ENCODE measurements around the gene SPTBN1.
A peak's percentile ranks its signal among the peaks of the same experiment; 100 is the strongest.
"Not testable (repeated sequence)": the region's sequence is repeated elsewhere in the genome, so short reads cannot be mapped to it uniquely, and the experiment has no call there.

Gene SPTBN1

DNA sequence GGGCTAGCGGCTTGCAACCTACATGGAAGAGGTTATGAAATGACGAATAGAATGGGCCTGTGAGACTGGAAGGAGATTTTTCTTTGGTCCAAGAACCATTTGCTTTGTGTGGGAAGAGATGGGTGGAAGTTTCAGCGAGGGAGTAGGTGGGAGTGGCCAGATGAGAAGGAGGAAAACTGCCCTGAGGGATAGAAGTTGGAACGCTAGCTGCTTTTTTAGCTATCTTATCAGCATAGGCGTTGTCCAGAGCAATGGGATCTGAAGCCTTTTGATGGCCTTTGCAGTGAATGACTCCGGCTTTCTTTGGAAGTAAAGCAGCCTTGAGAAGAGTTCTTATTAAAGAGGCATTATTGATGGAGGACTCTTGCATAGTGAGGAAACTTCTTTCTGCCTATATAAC, 52.4 kb downstream of the SPTBN1 start:
- Mint-ChIP-seq H3K9me3 (no peaks in the 10 kb centered on the region), H3K4me1 (peaks cover 9% of the 10 kb centered on the region)
- no peak for TF ChIP-seq CTCF (IDR thresholded peaks at IDR 0.05)

GRCh38 chr2:54509043-54509442, 52.9 kb downstream of the SPTBN1 start:
- H3K27me3 Mint-ChIP-seq (ENCODE audit: low read depth, poor library complexity); DNase-seq; H3K4me3 Mint-ChIP-seq; H3K36me3 Mint-ChIP-seq (ENCODE audit: low read depth); H3K4me1 Mint-ChIP-seq; H3K9me3 Mint-ChIP-seq; H3K27ac Mint-ChIP-seq: not testable (repeated sequence)

More for the DNA sequence above, 52.4 kb downstream of the SPTBN1 start:
- Mint-ChIP-seq H3K4me3 (no peak overlapping the region), H3K36me3 (ENCODE audit: low read depth) (no peaks in the 10 kb centered on the region), H3K27me3 (ENCODE audit: low read depth, poor library complexity) (peaks cover 3% of the 10 kb centered on the region), H3K27ac (no peak overlapping the region)
- no peak for DNase-seq

- DNase-seq, result no peak
Measured at GRCh38 chr2:54510916-54511315, 54.8 kb downstream of the SPTBN1 start.

DNA sequence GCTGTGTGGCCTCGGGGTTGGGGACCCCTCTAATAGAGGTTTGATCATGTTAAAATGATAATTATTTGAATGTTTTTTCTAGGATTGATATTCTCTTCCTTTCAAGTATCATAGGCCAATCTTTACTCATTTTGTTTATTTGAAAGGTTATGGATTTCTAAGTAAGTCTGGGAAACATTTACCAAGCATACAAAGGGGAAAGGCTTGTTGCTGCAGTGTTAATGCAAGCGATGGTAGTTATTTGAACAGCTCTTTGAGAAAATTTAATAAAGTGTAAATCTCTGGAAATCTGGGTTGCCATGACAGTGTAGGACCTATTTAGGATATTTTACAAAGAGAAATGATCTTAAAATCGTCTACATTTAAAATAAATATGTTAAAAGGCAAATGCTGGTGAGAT, 56.1 kb downstream of the SPTBN1 start:
- no peak overlapping the region for H3K27ac Mint-ChIP-seq

More at GRCh38 chr2:54510916-54511315, 54.8 kb downstream of the SPTBN1 start:
- peaks cover 3% of the 10 kb centered on the region for H3K27me3 Mint-ChIP-seq (ENCODE audit: low read depth, poor library complexity)
- TF ChIP-seq CTCF (IDR thresholded peaks at IDR 0.05), result no peak
- no peaks in the 10 kb centered on the region for H3K9me3 Mint-ChIP-seq
- H3K36me3 Mint-ChIP-seq (ENCODE audit: low read depth), result no peaks in the 10 kb centered on the region
- no peak overlapping the region for H3K27ac Mint-ChIP-seq
- H3K4me3 Mint-ChIP-seq, result no peak overlapping the region
- H3K4me1 Mint-ChIP-seq, result peaks cover 9% of the 10 kb centered on the region

DNA sequence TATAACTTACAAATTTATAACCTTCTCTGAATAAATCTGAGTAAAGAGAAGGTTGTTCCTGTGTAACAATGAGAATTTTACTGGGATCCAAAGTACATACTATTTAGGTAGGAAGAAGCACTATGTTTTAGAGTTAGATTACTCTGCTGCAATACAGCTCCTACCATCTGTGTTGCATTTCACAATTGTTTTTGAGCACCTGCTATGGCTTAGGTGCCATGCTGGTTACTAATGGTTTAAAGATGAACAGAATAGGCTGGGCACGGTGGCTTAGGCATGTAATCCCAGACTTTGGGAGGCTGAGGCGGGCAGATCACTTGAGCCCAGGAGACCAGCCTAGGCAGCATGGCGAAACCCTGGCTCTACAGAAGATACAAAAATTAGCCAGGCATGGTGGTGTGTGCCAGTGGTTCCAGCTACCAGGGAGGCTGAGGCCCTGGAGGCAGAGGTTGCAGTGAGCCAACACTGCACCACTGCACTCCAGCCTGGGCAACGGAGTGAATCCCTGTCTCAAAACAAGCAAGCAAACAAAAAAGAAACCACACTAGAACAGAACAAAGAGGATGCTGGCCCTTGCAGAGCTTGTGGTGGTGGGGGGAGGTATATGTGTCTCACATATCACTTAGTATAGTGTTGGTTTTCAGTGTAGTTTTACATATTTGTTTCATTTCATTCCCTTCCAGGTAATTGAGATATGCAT, 56.7 kb downstream of the SPTBN1 start:
- Mint-ChIP-seq H3K4me3 (no peak overlapping the region), H3K4me1 (peaks cover 14% of the 10 kb centered on the region), H3K36me3 (ENCODE audit: low read depth) (no peaks in the 10 kb centered on the region), H3K27me3 (ENCODE audit: low read depth, poor library complexity) (peaks cover 3% of the 10 kb centered on the region), H3K27ac (peak overlapping the region; percentile 52), H3K9me3 (no peaks in the 10 kb centered on the region)
- DNase-seq, result no peak
- TF ChIP-seq CTCF (IDR thresholded peaks at IDR 0.05), result no peak

More for the DNA sequence above, 56.1 kb downstream of the SPTBN1 start:
- no peak for TF ChIP-seq CTCF (IDR thresholded peaks at IDR 0.05)
- DNase-seq, result no peak
- Mint-ChIP-seq H3K27me3 (ENCODE audit: low read depth, poor library complexity) (peaks cover 3% of the 10 kb centered on the region), H3K9me3 (no peaks in the 10 kb centered on the region), H3K4me1 (peaks cover 14% of the 10 kb centered on the region), H3K4me3 (no peak overlapping the region), H3K36me3 (ENCODE audit: low read depth) (no peaks in the 10 kb centered on the region)

GRCh38 chr2:54513363-54513715, 57.2 kb downstream of the SPTBN1 start:
- Mint-ChIP-seq H3K27me3 (ENCODE audit: low read depth, poor library complexity) (peaks cover 3% of the 10 kb centered on the region), H3K36me3 (ENCODE audit: low read depth) (no peaks in the 10 kb centered on the region), H3K9me3 (no peaks in the 10 kb centered on the region), H3K4me3 (no peak overlapping the region), H3K27ac (no peak overlapping the region), H3K4me1 (peaks cover 14% of the 10 kb centered on the region)
- no peak for TF ChIP-seq CTCF (IDR thresholded peaks at IDR 0.05)
- no peak for DNase-seq

All from nephron progenitor cell (in vitro differentiated cells).